ENCODE measurements around the gene PELO.

Gene PELO

GRCh38 chr5:52773342-52773741 lies 14.4 kb upstream of the PELO start:
- DNase-seq, result no peak

- no peak for DNase-seq
These were observed 13.7 kb upstream of the PELO start for GRCh38 chr5:52774005-52774410.

GRCh38 chr5:52776116-52776515 lies 11.6 kb upstream of the PELO start:
- DNase-seq, result no peak

GRCh38 chr5:52777186-52777585 lies 10.5 kb upstream of the PELO start:
- DNase-seq, result no peak

- no peak for DNase-seq
These were observed 8.9 kb upstream of the PELO start for GRCh38 chr5:52778781-52779180.

GRCh38 chr5:52779213-52779612 lies 8.5 kb upstream of the PELO start:
- DNase-seq, result no peak

GRCh38 chr5:52783226-52783959 lies 4.3 kb upstream of the PELO start:
- no peak for DNase-seq

GRCh38 chr5:52784737-52785136 lies 3.0 kb upstream of the PELO start:
- DNase-seq, result no peak

- DNase-seq, result no peak
These were observed 1.3 kb upstream of the PELO start for GRCh38 chr5:52786391-52786790.

- DNase-seq, result no peak
These were observed 642 bp upstream of the PELO start for GRCh38 chr5:52786949-52787599.

- no peak for DNase-seq
These were observed 747 bp downstream of the PELO start for GRCh38 chr5:52788505-52788821.

- no peak for DNase-seq
These were observed 1.7 kb downstream of the PELO start for GRCh38 chr5:52789378-52789777.

GRCh38 chr5:52789851-52790250 lies 2.1 kb downstream of the PELO start:
- no peak for DNase-seq

- no peak for DNase-seq
These were observed 3.6 kb downstream of the PELO start for GRCh38 chr5:52791366-52791765.

GRCh38 chr5:52794519-52794918 lies 6.8 kb downstream of the PELO start:
- DNase-seq, result no peak

GRCh38 chr5:52796031-52796430 lies 8.3 kb downstream of the PELO start:
- no peak for DNase-seq

GRCh38 chr5:52796516-52797103 lies 8.9 kb downstream of the PELO start:
- no peak for DNase-seq

GRCh38 chr5:52798938-52799337 lies 11.2 kb downstream of the PELO start:
- no peak for DNase-seq

GRCh38 chr5:52799358-52799982 lies 11.8 kb downstream of the PELO start:
- DNase-seq, result no peak

GRCh38 chr5:52799983-52800393 lies 12.3 kb downstream of the PELO start:
- peak; percentile 20 for DNase-seq

GRCh38 chr5:52800394-52801213 lies 12.9 kb downstream of the PELO start:
- DNase-seq, result no peak

GRCh38 chr5:52801329-52801728 lies 13.6 kb downstream of the PELO start:
- DNase-seq, result no peak
